ENCODE results near the gene TTYH2.

TTYH2 gene

DNA sequence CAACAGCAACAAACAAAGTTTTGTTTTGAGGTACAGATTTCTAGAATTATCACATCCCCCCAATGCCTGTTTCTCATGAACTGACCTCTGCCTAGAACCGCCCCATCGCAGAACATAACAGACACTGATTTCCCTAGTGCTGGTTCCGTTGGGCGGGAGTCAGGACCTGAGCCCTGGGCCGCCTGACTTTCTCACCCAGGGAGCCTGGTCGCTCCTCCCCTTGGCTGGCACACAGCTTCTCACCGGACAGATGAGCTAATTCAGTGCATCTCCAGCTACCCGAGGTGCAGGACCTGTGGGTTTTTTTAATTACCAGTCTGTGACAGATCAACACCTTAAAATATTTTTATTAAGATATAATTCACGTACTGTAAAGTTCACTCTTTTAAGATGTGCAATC lies 30.0 kb upstream of the TTYH2 start:
- Histone ChIP-seq H3K9me3 (replicated peaks in 1 of 2; ENCODE audit: control insufficient read depth in 2 of 2, insufficient read depth in 1 of 2, low read depth in 1 of 2, low read length in 2 of 2) (peaks cover 0 to 2% of the 10 kb centered on the region in 2 donors), H3K14ac (ENCODE audit: low read length) (no peak overlapping the region)

DNA sequence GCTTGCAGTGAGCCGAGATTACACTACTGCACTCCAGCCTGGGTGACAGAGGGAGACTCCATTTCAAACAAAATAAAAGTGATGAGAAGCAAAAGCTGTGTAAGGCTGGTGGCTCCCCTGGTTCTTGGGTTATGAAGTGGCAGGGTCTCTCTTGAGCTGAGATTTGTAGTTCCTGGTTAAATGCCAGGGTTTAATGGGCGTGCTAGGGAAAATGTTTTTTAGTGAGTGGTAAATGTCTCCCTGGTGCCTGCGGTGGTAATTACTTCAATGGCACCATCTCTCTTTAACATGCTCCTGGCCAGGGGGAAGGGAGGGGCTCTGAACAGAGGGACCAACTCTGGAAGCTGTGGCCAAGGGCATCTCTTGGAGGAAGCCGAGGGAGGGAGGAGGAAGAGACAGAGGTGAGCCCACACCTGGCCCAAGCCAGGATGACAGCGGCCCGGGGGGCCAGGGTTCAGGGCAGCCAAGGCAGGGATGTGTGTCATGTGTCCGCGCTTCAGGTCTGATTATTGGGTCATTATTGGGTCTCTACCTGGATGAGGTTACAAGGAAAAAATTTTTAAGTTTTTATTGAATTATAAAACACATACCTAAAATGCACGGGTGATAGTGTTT lies 27.7 kb upstream of the TTYH2 start:
- WGBS, 2 donors (ENCODE audit: extremely low coverage in 2 of 2, insufficient read length in 2 of 2, insufficient replicate concordance in 1 of 2), result no CpG with 5 or more reads among the region's 9 CpGs
- no peak overlapping the region for H3K4ac ChIP-seq (ENCODE audit: low read length)
- H3K14ac ChIP-seq (ENCODE audit: low read length), result no peak overlapping the region
- no peak overlapping the region for H2BK15ac ChIP-seq (ENCODE audit: low read length)
- no peak overlapping the region for H2AFZ ChIP-seq (ENCODE audit: low read length)
- H3K4me2 ChIP-seq (ENCODE audit: insufficient read depth, low read length, poor library complexity, severe bottlenecking), result no peak overlapping the region
- H2BK12ac ChIP-seq (ENCODE audit: low read length), result no peak overlapping the region
- H4K8ac ChIP-seq (ENCODE audit: low read depth, low read length), result no peak overlapping the region
- H3K4me1 ChIP-seq (ENCODE audit: control insufficient read depth in 2 of 2, insufficient read depth in 1 of 2, low read depth in 1 of 2, low read length in 2 of 2), result peaks cover 0 to 20% of the 10 kb centered on the region in 2 donors
- H3K36me3 ChIP-seq (replicated peaks in 1 of 2; ENCODE audit: control insufficient read depth in 2 of 2, insufficient read depth in 2 of 2, low read length in 2 of 2), result no peaks in the 10 kb centered on the region
- H3K27me3 ChIP-seq (ENCODE audit: control insufficient read depth in 3 of 3, insufficient read depth in 3 of 3, low read depth in 1 of 3, low read length in 3 of 3), result peaks cover 0 to 20% (median 2%) of the 10 kb centered on the region in 3 experiments
- H3K18ac ChIP-seq (ENCODE audit: low read length), result no peak overlapping the region
- no peak overlapping the region for H2BK5ac ChIP-seq (ENCODE audit: low read length)
- peaks cover 0 to 5% of the 10 kb centered on the region in 2 donors for H3K9me3 ChIP-seq (replicated peaks in 1 of 2; ENCODE audit: control insufficient read depth in 2 of 2, insufficient read depth in 1 of 2, low read depth in 1 of 2, low read length in 2 of 2)
- no peak overlapping the region for H3K4me3 ChIP-seq (ENCODE audit: low read length in 2 of 2)
- H3K27ac ChIP-seq (replicated peaks; ENCODE audit: low read length), result no peak overlapping the region
- H2BK120ac ChIP-seq (ENCODE audit: low read depth, low read length), result no peak overlapping the region
- H3K23ac ChIP-seq (ENCODE audit: low read depth, low read length, poor library complexity), result no peak overlapping the region
- no peak overlapping the region for H3K9ac ChIP-seq (ENCODE audit: low read depth, low read length, poor library complexity)
- no peak for DNase-seq (ENCODE audit: low spot score)
- H3K79me1 ChIP-seq (ENCODE audit: low read depth, low read length), result no peaks in the 10 kb centered on the region
- H4K91ac ChIP-seq (ENCODE audit: low read depth, low read length, poor library complexity), result no peak overlapping the region
- H2AK5ac ChIP-seq (ENCODE audit: low read depth, low read length), result no peak overlapping the region

More for the DNA sequence above, 30.0 kb upstream of the TTYH2 start:
- Histone ChIP-seq H3K36me3 (replicated peaks in 1 of 2; ENCODE audit: control insufficient read depth in 2 of 2, insufficient read depth in 2 of 2, low read length in 2 of 2) (no peaks in the 10 kb centered on the region), H3K27ac (replicated peaks; ENCODE audit: low read length) (no peak overlapping the region), H2BK120ac (ENCODE audit: low read depth, low read length) (no peak overlapping the region), H3K9ac (ENCODE audit: low read depth, low read length, poor library complexity) (no peak overlapping the region), H3K4me1 (ENCODE audit: control insufficient read depth in 2 of 2, insufficient read depth in 1 of 2, low read depth in 1 of 2, low read length in 2 of 2) (peaks cover 0 to 24% of the 10 kb centered on the region in 2 donors), H3K79me1 (ENCODE audit: low read depth, low read length) (no peaks in the 10 kb centered on the region), H3K4me3 (ENCODE audit: low read length in 2 of 2) (no peak overlapping the region), H3K18ac (ENCODE audit: low read length) (no peak overlapping the region), H2AK5ac (ENCODE audit: low read depth, low read length) (no peak overlapping the region), H3K23ac (ENCODE audit: low read depth, low read length, poor library complexity) (no peak overlapping the region), H2BK15ac (ENCODE audit: low read length) (no peak overlapping the region), H3K4me2 (ENCODE audit: insufficient read depth, low read length, poor library complexity, severe bottlenecking) (no peak overlapping the region), H2BK5ac (ENCODE audit: low read length) (no peak overlapping the region), H3K4ac (ENCODE audit: low read length) (no peak overlapping the region), H4K91ac (ENCODE audit: low read depth, low read length, poor library complexity) (no peak overlapping the region), H2BK12ac (ENCODE audit: low read length) (no peak overlapping the region), H2AFZ (ENCODE audit: low read length) (no peak overlapping the region), H4K8ac (ENCODE audit: low read depth, low read length) (no peak overlapping the region), H3K27me3 (ENCODE audit: control insufficient read depth in 3 of 3, insufficient read depth in 3 of 3, low read depth in 1 of 3, low read length in 3 of 3) (peaks cover 0 to 42% (median 0%) of the 10 kb centered on the region in 3 experiments)
- DNase-seq (ENCODE audit: low spot score), result no peak
- WGBS, 2 donors (ENCODE audit: extremely low coverage in 2 of 2, insufficient read length in 2 of 2, insufficient replicate concordance in 1 of 2), result no CpG with 5 or more reads among the region's 9 CpGs

DNA sequence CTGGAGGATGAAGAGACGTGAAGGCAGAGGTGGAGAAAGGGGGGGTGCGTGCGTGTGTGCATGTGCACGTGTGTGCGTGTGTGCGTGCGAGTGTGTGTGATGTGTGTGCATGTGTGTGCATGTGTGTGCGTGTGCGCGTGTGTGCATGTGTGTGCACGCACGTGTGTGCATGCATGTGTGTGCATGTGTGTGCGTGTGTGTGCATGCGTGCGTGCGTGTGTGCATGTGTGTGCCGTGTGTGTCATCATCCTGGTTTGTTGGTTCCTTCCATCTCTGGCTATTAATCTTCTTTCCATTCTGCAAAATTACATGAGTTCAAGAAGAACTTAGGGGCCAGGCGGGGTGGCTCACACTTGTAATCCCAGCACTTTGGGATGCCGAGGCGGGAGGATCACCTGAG lies 26.9 kb upstream of the TTYH2 start:
- no peaks in the 10 kb centered on the region for H3K36me3 ChIP-seq (replicated peaks in 1 of 2; ENCODE audit: control insufficient read depth in 2 of 2, insufficient read depth in 2 of 2, low read length in 2 of 2)
- H3K23ac ChIP-seq (ENCODE audit: low read depth, low read length, poor library complexity), result peak overlapping the region; percentile 99
- WGBS, 2 donors (ENCODE audit: extremely low coverage in 2 of 2, insufficient read length in 2 of 2, insufficient replicate concordance in 1 of 2), result no CpG with 5 or more reads among the region's 20 CpGs
- H3K18ac ChIP-seq (ENCODE audit: low read length), result no peak overlapping the region
- no peak overlapping the region for H2BK5ac ChIP-seq (ENCODE audit: low read length)
- no peak overlapping the region for H3K4me2 ChIP-seq (ENCODE audit: insufficient read depth, low read length, poor library complexity, severe bottlenecking)
- H2BK12ac ChIP-seq (ENCODE audit: low read length), result no peak overlapping the region
- peaks cover 0 to 5% of the 10 kb centered on the region in 2 donors for H3K9me3 ChIP-seq (replicated peaks in 1 of 2; ENCODE audit: control insufficient read depth in 2 of 2, insufficient read depth in 1 of 2, low read depth in 1 of 2, low read length in 2 of 2)
- peak overlapping the region; percentile 61 for H3K9ac ChIP-seq (ENCODE audit: low read depth, low read length, poor library complexity)
- no peak overlapping the region for H2BK15ac ChIP-seq (ENCODE audit: low read length)
- no peak overlapping the region for H4K91ac ChIP-seq (ENCODE audit: low read depth, low read length, poor library complexity)
- no peak for DNase-seq (ENCODE audit: low spot score)
- peaks cover 0 to 17% of the 10 kb centered on the region in 2 donors for H3K4me1 ChIP-seq (ENCODE audit: control insufficient read depth in 2 of 2, insufficient read depth in 1 of 2, low read depth in 1 of 2, low read length in 2 of 2)
- H3K14ac ChIP-seq (ENCODE audit: low read length), result peak overlapping the region; percentile 91
- H3K4ac ChIP-seq (ENCODE audit: low read length), result no peak overlapping the region
- peaks cover 0 to 14% (median 2%) of the 10 kb centered on the region in 3 experiments for H3K27me3 ChIP-seq (ENCODE audit: control insufficient read depth in 3 of 3, insufficient read depth in 3 of 3, low read depth in 1 of 3, low read length in 3 of 3)
- H2AFZ ChIP-seq (ENCODE audit: low read length), result no peak overlapping the region
- no peak overlapping the region for H2BK120ac ChIP-seq (ENCODE audit: low read depth, low read length)
- H4K8ac ChIP-seq (ENCODE audit: low read depth, low read length), result no peak overlapping the region
- H3K4me3 ChIP-seq (ENCODE audit: low read length in 2 of 2), result peak overlapping the region in 1 of 2 donors; percentile 64
- H3K27ac ChIP-seq (replicated peaks; ENCODE audit: low read length), result no peak overlapping the region
- H3K79me1 ChIP-seq (ENCODE audit: low read depth, low read length), result no peaks in the 10 kb centered on the region
- no peak overlapping the region for H2AK5ac ChIP-seq (ENCODE audit: low read depth, low read length)

DNA sequence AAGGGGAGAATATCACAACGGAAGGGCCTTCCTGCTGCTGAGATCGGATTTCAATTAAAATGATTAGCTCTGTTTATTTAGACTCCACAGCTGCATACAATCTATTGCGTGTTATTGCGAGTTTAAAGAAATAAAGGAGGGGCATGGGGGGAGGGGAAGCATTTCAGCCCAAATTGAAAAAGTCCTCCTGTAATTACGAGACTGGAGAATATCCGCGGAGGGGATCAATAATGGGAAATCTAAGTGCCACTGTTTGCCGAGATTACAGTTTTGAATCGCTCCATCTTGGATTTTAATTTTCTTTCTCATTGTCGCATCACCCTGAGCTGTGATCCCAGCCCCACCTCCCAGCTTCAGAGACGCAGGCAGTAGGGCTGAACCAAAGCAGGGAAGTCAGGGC lies 25.6 kb upstream of the TTYH2 start:
- H3K4ac ChIP-seq (ENCODE audit: low read length), result no peak overlapping the region
- no peak overlapping the region for H3K27ac ChIP-seq (replicated peaks; ENCODE audit: low read length)
- H3K27me3 ChIP-seq (ENCODE audit: control insufficient read depth in 3 of 3, insufficient read depth in 3 of 3, low read depth in 1 of 3, low read length in 3 of 3), result peaks cover 0 to 5% (median 2%) of the 10 kb centered on the region in 3 experiments
- no peak overlapping the region for H3K18ac ChIP-seq (ENCODE audit: low read length)
- no peaks in the 10 kb centered on the region for H3K79me1 ChIP-seq (ENCODE audit: low read depth, low read length)
- H3K23ac ChIP-seq (ENCODE audit: low read depth, low read length, poor library complexity), result no peak overlapping the region
- WGBS, 2 donors (ENCODE audit: extremely low coverage in 2 of 2, insufficient read length in 2 of 2, insufficient replicate concordance in 1 of 2), result no CpG with 5 or more reads among the region's 11 CpGs
- H3K36me3 ChIP-seq (replicated peaks in 1 of 2; ENCODE audit: control insufficient read depth in 2 of 2, insufficient read depth in 2 of 2, low read length in 2 of 2), result no peaks in the 10 kb centered on the region
- no peak overlapping the region for H3K4me3 ChIP-seq (ENCODE audit: low read length in 2 of 2)
- peaks cover 0 to 5% of the 10 kb centered on the region in 2 donors for H3K9me3 ChIP-seq (replicated peaks in 1 of 2; ENCODE audit: control insufficient read depth in 2 of 2, insufficient read depth in 1 of 2, low read depth in 1 of 2, low read length in 2 of 2)
- H2BK15ac ChIP-seq (ENCODE audit: low read length), result no peak overlapping the region
- no peak overlapping the region for H3K14ac ChIP-seq (ENCODE audit: low read length)
- H3K9ac ChIP-seq (ENCODE audit: low read depth, low read length, poor library complexity), result no peak overlapping the region
- no peak overlapping the region for H2AFZ ChIP-seq (ENCODE audit: low read length)
- H2BK5ac ChIP-seq (ENCODE audit: low read length), result no peak overlapping the region
- no peak overlapping the region for H4K91ac ChIP-seq (ENCODE audit: low read depth, low read length, poor library complexity)
- peaks cover 0 to 13% of the 10 kb centered on the region in 2 donors for H3K4me1 ChIP-seq (ENCODE audit: control insufficient read depth in 2 of 2, insufficient read depth in 1 of 2, low read depth in 1 of 2, low read length in 2 of 2)
- H2BK12ac ChIP-seq (ENCODE audit: low read length), result no peak overlapping the region
- H3K4me2 ChIP-seq (ENCODE audit: insufficient read depth, low read length, poor library complexity, severe bottlenecking), result no peak overlapping the region
- H4K8ac ChIP-seq (ENCODE audit: low read depth, low read length), result no peak overlapping the region
- H2BK120ac ChIP-seq (ENCODE audit: low read depth, low read length), result no peak overlapping the region
- no peak overlapping the region for H2AK5ac ChIP-seq (ENCODE audit: low read depth, low read length)
- no peak for DNase-seq (ENCODE audit: low spot score)

Data from neuronal stem cell (in vitro differentiated cells).